ENCODE results near the gene TAAR9.
"Not testable (repeated sequence)": the region's sequence is repeated elsewhere in the genome, so short reads cannot be mapped to it uniquely, and the experiment has no call there.

Gene TAAR9

GRCh38 chr6:132520953-132521352, 17.1 kb upstream of the TAAR9 start:
- no peak for DNase-seq

- DNase-seq = no peak
These were observed 13.4 kb upstream of the TAAR9 start for GRCh38 chr6:132524646-132525045.

- DNase-seq = no peak
These were observed 12.2 kb upstream of the TAAR9 start for GRCh38 chr6:132525866-132526265.

GRCh38 chr6:132526461-132526860, 11.6 kb upstream of the TAAR9 start:
- no peak for DNase-seq

- peak; percentile 21 to 32 (median 31) for DNase-seq
These were observed 10.3 kb upstream of the TAAR9 start for GRCh38 chr6:132527791-132528190.

- peak; percentile 73 to 86 (median 80) for DNase-seq
These were observed 7.6 kb upstream of the TAAR9 start for GRCh38 chr6:132530293-132530974.

GRCh38 chr6:132534546-132534945, 3.5 kb upstream of the TAAR9 start:
- not testable (repeated sequence) for DNase-seq

GRCh38 chr6:132537145-132537544, 932 bp upstream of the TAAR9 start:
- DNase-seq = no peak

GRCh38 chr6:132544826-132545225, 6.7 kb downstream of the TAAR9 start:
- no peak for DNase-seq

GRCh38 chr6:132548746-132549463, 10.8 kb downstream of the TAAR9 start:
- no peak for DNase-seq

GRCh38 chr6:132551214-132551613, 13.1 kb downstream of the TAAR9 start:
- DNase-seq = no peak

- DNase-seq = no peak
These were observed 14.3 kb downstream of the TAAR9 start, which contains the start of gene TAAR8 for GRCh38 chr6:132552372-132552771. Gene TAAR8, plus strand, starts transcription at chr6:132552672. Its CDS starts 21 bp downstream, at chr6:132552693.

- not testable (repeated sequence) for DNase-seq
These were observed 22.0 kb downstream of the TAAR9 start for GRCh38 chr6:132560087-132560486.

GRCh38 chr6:132566404-132566803, 28.3 kb downstream of the TAAR9 start:
- DNase-seq = no peak

- DNase-seq = no peak
These were observed 29.5 kb downstream of the TAAR9 start for GRCh38 chr6:132567566-132567965.

- no peak for DNase-seq
These were observed 30.5 kb downstream of the TAAR9 start for GRCh38 chr6:132568611-132569010.

GRCh38 chr6:132569170-132569569, 31.1 kb downstream of the TAAR9 start:
- DNase-seq = no peak

- DNase-seq = no peak
These were observed 32.2 kb downstream of the TAAR9 start, which contains the start of gene TAAR6 for GRCh38 chr6:132570221-132570777. Gene TAAR6, plus strand, starts transcription at chr6:132570322. Its CDS starts 0 bp downstream, at chr6:132570322.

GRCh38 chr6:132571774-132572173, 33.7 kb downstream of the TAAR9 start:
- DNase-seq = peak; percentile 65 to 86 (median 75)

- DNase-seq = no peak
These were observed 46.6 kb downstream of the TAAR9 start for GRCh38 chr6:132584698-132585097.

- DNase-seq = peak; percentile 49 to 62 (median 56)
These were observed 49.3 kb downstream of the TAAR9 start for GRCh38 chr6:132587424-132587823.
